ENCODE measurements around the gene NLGN1. TPM values are rescaled to one million over a fixed set of nuclear protein-coding genes. Genes with fewer than 3 reads are reported as not detected.
A peak's percentile ranks its signal among the peaks of the same experiment; 100 is the strongest.

NLGN1 gene
- total RNA-seq, 1 experiment from 2014 or later: 5.2 TPM

GRCh38 chr3:173770796-173771573 is 373.4 kb downstream of the NLGN1 start:
- Histone ChIP-seq H3K4me1 (ENCODE audit: insufficient read depth, low read length) (peaks cover 4% of the 10 kb centered on the region; the same call in 1 of the 2 replicates), H3K14ac (ENCODE audit: insufficient read depth, low read length) (no peak overlapping the region), H3K27me3 (ENCODE audit: insufficient read depth, low read length) (no peaks in the 10 kb centered on the region), H3K9me3 (ENCODE audit: control insufficient read depth, low read depth, low read length) (no peaks in the 10 kb centered on the region), H3K4ac (ENCODE audit: low read depth, low read length) (no peak overlapping the region), H2BK5ac (ENCODE audit: insufficient read length, low read length) (no peak overlapping the region), H4K91ac (ENCODE audit: insufficient read length, low read depth, low read length) (no peak overlapping the region), H4K8ac (replicated peaks; ENCODE audit: insufficient read length, low read depth, low read length) (no peak overlapping the region), H3K79me1 (ENCODE audit: insufficient read depth, low read depth, low read length, poor library complexity, severe bottlenecking) (no peaks in the 10 kb centered on the region), H4K20me1 (ENCODE audit: control insufficient read depth, insufficient read depth, insufficient read length) (no peaks in the 10 kb centered on the region), H3K23me2 (ENCODE audit: insufficient read length, low read depth, low read length, poor library complexity, severe bottlenecking) (no peaks in the 10 kb centered on the region), H3K18ac (ENCODE audit: insufficient read length, low read depth, low read length) (no peak overlapping the region), H2BK20ac (ENCODE audit: low read depth, low read length, poor library complexity, severe bottlenecking) (no peak overlapping the region), H3T11ph (ENCODE audit: low read length) (no peak overlapping the region), H3K27ac (ENCODE audit: insufficient read length, low read depth, low read length) (no peak overlapping the region), H2BK12ac (ENCODE audit: insufficient read length, low read depth, low read length) (no peak overlapping the region), H2AK5ac (ENCODE audit: insufficient read length, low read length) (no peak overlapping the region), H4K5ac (ENCODE audit: insufficient read length, low read depth, low read length) (no peak overlapping the region), H2BK120ac (ENCODE audit: low read depth, low read length, poor library complexity, severe bottlenecking) (no peak overlapping the region), H3K9ac (ENCODE audit: extremely low read depth, insufficient read length, low read length) (no peak overlapping the region), H2AFZ (ENCODE audit: low read length) (no peak overlapping the region), H3K56ac (ENCODE audit: insufficient read length, low read depth, low read length) (no peak overlapping the region), H3K79me2 (ENCODE audit: insufficient read depth, low read length) (no peaks in the 10 kb centered on the region), H3K4me2 (ENCODE audit: insufficient read depth, insufficient read length, low read length) (no peak overlapping the region), H3K23ac (ENCODE audit: insufficient read length, low read depth, low read length) (no peak overlapping the region), H2BK15ac (ENCODE audit: low read depth, low read length) (no peak overlapping the region)
- Mint-ChIP-seq H3K27me3 (ENCODE audit: low read depth) (no peaks in the 10 kb centered on the region), H3K9me3 (no peaks in the 10 kb centered on the region), H3K27ac (peak overlapping the region in 1 of 3 experiments; percentile 78; a peak in 2 of 7 replicates), H3K4me1 (peaks cover 21 to 24% of the 10 kb centered on the region in 2 experiments), H3K4me3 (no peak overlapping the region), H3K36me3 (ENCODE audit: insufficient read depth in 1 of 3, low read depth in 3 of 3) (peaks cover 0 to 10% (median 0%) of the 10 kb centered on the region in 3 experiments; a peak in 4 of 7 replicates)
- no peak for TF ChIP-seq CTCF (conservative IDR thresholded peaks at IDR 0.05)
- no peak for DNase-seq
- no CpG with 5 or more reads among the region's 3 CpGs for WGBS (ENCODE audit: extremely low coverage, insufficient read length, low lambda C conversion rate)

All from H9 (cell line).